Tibial artery (tissue), 4 donors: ENCODE measurements around the gene OSMR.

Experiments used
- DNase-seq, 2 donors: peaks; one replicate each; pipeline ENCODE4 v3.0.0-alpha.2; 2019
- H3K27ac ChIP-seq, 2 donors: fragments of 200-600 bp; sonication (generic) in 1 of 2; 1 replicate in 1 of 2; 2 replicates in 1 of 2; pipeline ENCODE4 v1.5.1; 2018 to 2019; ENCODE audit warnings: mild to moderate bottlenecking in 1 of 2
- H3K27me3 ChIP-seq, 2 donors: fragments of 200-600 bp; sonication (generic) in 1 of 2; one replicate each; pipeline versions ENCODE4 v1.5.1 to v1.6.0; 2016 to 2019
- H3K36me3 ChIP-seq, 3 donors: fragments of 200-600 bp; sonication (generic) in 2 of 3; one replicate each; pipeline ENCODE4 v1.5.1; 2016 to 2019; ENCODE audit warnings: mild to moderate bottlenecking in 2 of 3
- H3K4me1 ChIP-seq, 4 donors: fragments of 200-600 bp; sonication (generic) in 2 of 4; 1 replicate in 3 of 4; 2 replicates in 1 of 4; pipeline ENCODE4 v1.5.1; 2016 to 2019
- H3K4me3 ChIP-seq, 2 donors: fragments of 200-600 bp; sonication (generic) in 1 of 2; 1 replicate in 1 of 2; 2 replicates in 1 of 2; pipeline ENCODE4 v1.5.1; 2018 to 2019; ENCODE audit warnings: mild to moderate bottlenecking in 2 of 2
- H3K9me3 ChIP-seq, 3 donors: fragments of 200-600 bp; sonication (generic) in 1 of 3; one replicate each; pipeline ENCODE4 v1.5.1; 2016 to 2019
- CTCF ChIP-seq, 2 experiments: fragments of 200-600 bp in 1 of 2; fragments of 450-650 bp in 1 of 2; IDR thresholded peaks; one replicate each; pipeline ENCODE4 v1.5.1; 2017 to 2019; ENCODE audit warnings: antibody characterized with exemption in 2 of 2, mild to moderate bottlenecking in 1 of 2, moderate library complexity in 1 of 2
- intact Hi-C: fragments of 100-400 bp; cut with DNase I; formaldehyde crosslinking; loops from one replicate; pipeline ENCODE4 v1.15.0; 2023; ENCODE audit warnings: low total_unique reads

OSMR gene

GRCh38 chr5:38922199-38922598 is 76.4 kb downstream of the OSMR start:
- no peaks in the 10 kb centered on the region for H3K9me3 ChIP-seq
- peak; percentile 50 to 62 for TF ChIP-seq CTCF (IDR thresholded peaks at IDR 0.05)
- H3K27ac ChIP-seq = peak overlapping the region; percentile 69 to 75
- no peak for DNase-seq
- H3K4me1 ChIP-seq = peaks cover 0 to 40% (median 29%) of the 10 kb centered on the region in 4 donors
- no peak overlapping the region for H3K4me3 ChIP-seq
- H3K27me3 ChIP-seq = no peaks in the 10 kb centered on the region
- peaks cover 2 to 49% (median 46%) of the 10 kb centered on the region in 3 donors for H3K36me3 ChIP-seq
- intact Hi-C loops = loop anchor here (10.0 kb wide), 1 partner anchor 77 kb away; the partner anchor contains the start of gene OSMR

GRCh38 chr5:38923661-38924451 is 78.0 kb downstream of the OSMR start:
- H3K27ac ChIP-seq = peak overlapping the region; percentile 69 to 75
- H3K27me3 ChIP-seq = no peaks in the 10 kb centered on the region
- no peaks in the 10 kb centered on the region for H3K9me3 ChIP-seq
- peaks cover 0 to 44% (median 29%) of the 10 kb centered on the region in 4 donors for H3K4me1 ChIP-seq
- no peak for TF ChIP-seq CTCF (IDR thresholded peaks at IDR 0.05)
- peaks cover 7 to 47% (median 42%) of the 10 kb centered on the region in 3 donors for H3K36me3 ChIP-seq
- H3K4me3 ChIP-seq = no peak overlapping the region
- intact Hi-C loops = loop anchor here (10.0 kb wide), 1 partner anchor 79 kb away; the partner anchor contains the start of gene OSMR
- DNase-seq = no peak

DNA sequence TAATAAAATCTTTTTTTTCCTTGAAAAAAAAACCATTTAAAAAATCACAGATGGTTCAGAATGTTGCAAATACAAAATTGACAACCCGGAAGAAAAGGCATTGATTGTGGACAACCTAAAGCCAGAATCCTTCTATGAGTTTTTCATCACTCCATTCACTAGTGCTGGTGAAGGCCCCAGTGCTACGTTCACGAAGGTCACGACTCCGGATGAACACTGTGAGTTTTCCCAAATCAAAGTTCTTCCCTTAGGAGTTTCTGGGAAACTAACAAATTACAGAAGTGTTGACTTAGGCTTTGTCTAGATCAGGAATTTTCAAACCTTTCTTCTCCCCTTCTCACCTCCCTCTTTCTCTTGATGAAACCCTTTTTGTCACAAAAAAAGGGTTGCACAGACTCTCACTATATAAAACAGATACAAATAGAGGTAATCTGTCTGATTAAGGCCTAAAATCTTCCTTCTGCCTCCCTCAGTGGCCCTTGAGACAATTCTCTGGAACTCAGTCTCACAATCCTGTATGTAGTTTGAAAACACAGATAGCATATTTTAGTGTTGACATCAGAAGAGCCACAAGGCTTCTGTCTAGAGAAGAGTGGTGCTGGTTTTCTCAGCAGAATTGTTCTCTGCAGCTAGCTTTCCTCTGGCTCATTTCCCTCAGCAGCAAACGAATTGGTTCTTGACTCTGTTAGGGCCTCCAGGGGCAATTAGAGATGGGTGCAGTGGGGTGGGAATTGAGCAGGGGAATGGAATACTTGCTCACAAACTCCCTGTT is 79.5 kb downstream of the OSMR start:
- Histone ChIP-seq H3K9me3 (no peaks in the 10 kb centered on the region), H3K36me3 (peaks cover 7 to 36% (median 35%) of the 10 kb centered on the region in 3 donors), H3K27me3 (no peaks in the 10 kb centered on the region), H3K27ac (peak overlapping the region; percentile 69 to 75), H3K4me3 (no peak overlapping the region), H3K4me1 (peaks cover 0 to 44% (median 29%) of the 10 kb centered on the region in 4 donors)
- no peak for TF ChIP-seq CTCF (IDR thresholded peaks at IDR 0.05)
- intact Hi-C loops = loop anchor here (10.0 kb wide), 1 partner anchor 81 kb away; the partner anchor contains the start of gene OSMR
- DNase-seq = no peak

GRCh38 chr5:38926121-38926520 is 80.3 kb downstream of the OSMR start:
- intact Hi-C loops = loop anchor here (10.0 kb wide), 1 partner anchor 81 kb away; the partner anchor contains the start of gene OSMR
- no peaks in the 10 kb centered on the region for H3K27me3 ChIP-seq
- peaks cover 0 to 44% (median 29%) of the 10 kb centered on the region in 4 donors for H3K4me1 ChIP-seq
- no peaks in the 10 kb centered on the region for H3K9me3 ChIP-seq
- H3K36me3 ChIP-seq = peaks cover 8 to 39% (median 31%) of the 10 kb centered on the region in 3 donors
- no peak overlapping the region for H3K4me3 ChIP-seq
- DNase-seq = no peak
- no peak for TF ChIP-seq CTCF (IDR thresholded peaks at IDR 0.05)
- H3K27ac ChIP-seq = peak overlapping the region; percentile 69 to 75

DNA sequence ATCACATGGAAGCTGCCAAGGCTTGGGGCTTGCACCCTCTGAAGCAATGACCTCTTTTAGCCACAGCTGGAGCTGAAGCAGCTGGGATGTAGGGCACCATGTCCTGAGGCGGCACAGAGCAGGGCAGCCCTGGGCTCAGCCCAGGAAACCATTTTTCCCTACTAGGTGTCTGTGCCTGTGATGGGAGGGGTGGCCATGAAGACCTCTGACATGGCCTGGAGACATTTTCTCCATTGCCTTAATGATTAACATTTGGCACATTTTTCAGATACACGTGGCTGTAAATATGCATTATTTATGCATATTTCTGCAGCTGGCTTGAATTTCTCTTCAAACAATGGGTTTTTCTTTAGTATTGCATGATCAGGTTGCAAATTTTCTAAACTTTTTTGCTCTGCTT is 81.7 kb downstream of the OSMR start:
- DNase-seq = no peak
- peaks cover 0 to 44% (median 28%) of the 10 kb centered on the region in 4 donors for H3K4me1 ChIP-seq
- no peaks in the 10 kb centered on the region for H3K27me3 ChIP-seq
- intact Hi-C loops = loop anchor here (10.0 kb wide), 1 partner anchor 83 kb away; the partner anchor contains the start of gene OSMR
- no peak overlapping the region for H3K27ac ChIP-seq
- TF ChIP-seq CTCF (IDR thresholded peaks at IDR 0.05) = no peak
- no peaks in the 10 kb centered on the region for H3K9me3 ChIP-seq
- H3K4me3 ChIP-seq = no peak overlapping the region
- H3K36me3 ChIP-seq = peaks cover 21 to 39% (median 33%) of the 10 kb centered on the region in 3 donors
